ENCODE measurements around the gene GPX4. TPM values are rescaled to one million over a fixed set of nuclear protein-coding genes. Genes with fewer than 3 reads are reported as not detected.

Gene GPX4
- total and polyA plus RNA-seq, 2 donors (not counting 1 experiment from before 2014, with no cell fraction given): 213 to 317 TPM

GRCh38 chr19:1119475-1120217 is 15.9 kb downstream of the GPX4 start:
- Histone ChIP-seq H4K20me1 (ENCODE audit: control insufficient read depth, insufficient read depth, low read length, poor library complexity, severe bottlenecking) (peaks cover 36% of the 10 kb centered on the region), H3K27me3 (replicated peaks in 1 of 4; ENCODE audit: control extremely low read depth in 1 of 4, control insufficient read depth in 3 of 4, insufficient read depth in 4 of 4, low read length in 3 of 4) (no peaks in the 10 kb centered on the region), H3K79me2 (ENCODE audit: control insufficient read depth, insufficient read depth, low read length) (peaks cover 26% of the 10 kb centered on the region), H2AFZ (ENCODE audit: insufficient read depth, low read depth, low read length, poor library complexity, severe bottlenecking) (no peak overlapping the region), H3K9ac (ENCODE audit: low read length) (no peak overlapping the region), H3K36me3 (replicated peaks in 1 of 2; ENCODE audit: control extremely low read depth in 1 of 2, control insufficient read depth in 1 of 2, extremely low read depth in 1 of 2, insufficient read depth in 2 of 2, low read length in 1 of 2) (peaks cover 1 to 66% of the 10 kb centered on the region in 2 experiments), H3K4me3 (ENCODE audit: control extremely low read depth in 1 of 5, extremely low read depth in 1 of 5, insufficient read depth in 1 of 5, low read depth in 2 of 5, low read length in 4 of 5) (no peak overlapping the region), H3K4me2 (replicated peaks; ENCODE audit: low read depth, low read length, poor library complexity, severe bottlenecking) (no peak overlapping the region), H3K27ac (ENCODE audit: low read length in 2 of 2) (no peak overlapping the region), H3K9me3 (ENCODE audit: control extremely low read depth in 1 of 3, control insufficient read depth in 2 of 3, insufficient read depth in 1 of 3, low read length in 2 of 3) (no peaks in the 10 kb centered on the region), H3K4me1 (ENCODE audit: control insufficient read depth in 2 of 2, insufficient read depth in 2 of 2, low read length in 2 of 2) (no peaks in the 10 kb centered on the region)
- WGBS (ENCODE audit: insufficient coverage): 95% methylated on average over 46 of the region's 50 CpGs
- H3K27me3 Mint-ChIP-seq: no peaks in the 10 kb centered on the region
- no peak for ATAC-seq (ENCODE audit: low read depth)
- no peak for DNase-seq
- ChIA-PET POLR2A (no interaction called here), CTCF (no interaction called here)
- H3K4me3 Mint-ChIP-seq: no peak overlapping the region
- no peaks in the 10 kb centered on the region for H3K4me1 Mint-ChIP-seq
- no peaks in the 10 kb centered on the region for H3K9me3 Mint-ChIP-seq (ENCODE audit: insufficient read depth)
- intact Hi-C loops (cut with micrococcal nuclease): no loop called here
- no peak overlapping the region for H3K27ac Mint-ChIP-seq
- TF ChIP-seq CTCF (IDR thresholded peaks at IDR 0.05): no peak
- no peak for TF ChIP-seq EZH2 (IDR thresholded peaks at IDR 0.05; ENCODE audit: borderline replicate concordance, insufficient read depth, low read depth, low read length, poor library complexity, severe bottlenecking)

- Histone ChIP-seq H3K4me2 (replicated peaks; ENCODE audit: low read depth, low read length, poor library complexity, severe bottlenecking) (no peak overlapping the region), H3K9ac (ENCODE audit: low read length) (no peak overlapping the region), H3K79me2 (ENCODE audit: control insufficient read depth, insufficient read depth, low read length) (peaks cover 43% of the 10 kb centered on the region), H2AFZ (ENCODE audit: insufficient read depth, low read depth, low read length, poor library complexity, severe bottlenecking) (no peak overlapping the region), H3K4me3 (ENCODE audit: control extremely low read depth in 1 of 5, extremely low read depth in 1 of 5, insufficient read depth in 1 of 5, low read depth in 2 of 5, low read length in 4 of 5) (no peak overlapping the region), H4K20me1 (ENCODE audit: control insufficient read depth, insufficient read depth, low read length, poor library complexity, severe bottlenecking) (peaks cover 46% of the 10 kb centered on the region), H3K4me1 (ENCODE audit: control insufficient read depth in 2 of 2, insufficient read depth in 2 of 2, low read length in 2 of 2) (no peaks in the 10 kb centered on the region), H3K27ac (ENCODE audit: low read length in 2 of 2) (no peak overlapping the region), H3K27me3 (replicated peaks in 1 of 4; ENCODE audit: control extremely low read depth in 1 of 4, control insufficient read depth in 3 of 4, insufficient read depth in 4 of 4, low read length in 3 of 4) (no peaks in the 10 kb centered on the region), H3K9me3 (ENCODE audit: control extremely low read depth in 1 of 3, control insufficient read depth in 2 of 3, insufficient read depth in 1 of 3, low read length in 2 of 3) (no peaks in the 10 kb centered on the region), H3K36me3 (replicated peaks in 1 of 2; ENCODE audit: control extremely low read depth in 1 of 2, control insufficient read depth in 1 of 2, extremely low read depth in 1 of 2, insufficient read depth in 2 of 2, low read length in 1 of 2) (peaks cover 1 to 74% of the 10 kb centered on the region in 2 experiments)
- H3K9me3 Mint-ChIP-seq (ENCODE audit: insufficient read depth): no peaks in the 10 kb centered on the region
- no peak for ATAC-seq (ENCODE audit: low read depth)
- H3K27me3 Mint-ChIP-seq: no peaks in the 10 kb centered on the region
- no peaks in the 10 kb centered on the region for H3K4me1 Mint-ChIP-seq
- intact Hi-C loops (cut with micrococcal nuclease): no loop called here
- H3K4me3 Mint-ChIP-seq: no peak overlapping the region
- H3K27ac Mint-ChIP-seq: no peak overlapping the region
- no peak for TF ChIP-seq CTCF (IDR thresholded peaks at IDR 0.05)
- POLR2A ChIA-PET: no interaction called here
- DNase-seq: no peak
- CTCF ChIA-PET: no interaction called here
- WGBS (ENCODE audit: insufficient coverage): 99% methylated on average over 10 of the region's 10 CpGs
These were observed 17.6 kb downstream of the GPX4 start for GRCh38 chr19:1121395-1121794.
